ENCODE data around the gene VRK2. TPM values are rescaled to one million over a fixed set of nuclear protein-coding genes. Genes with fewer than 3 reads are reported as not detected.

VRK2 gene
- total RNA-seq, 2 experiments from 2014 or later: 17.2 to 22.7 TPM

GRCh38 chr2:58065248-58065647, 18.6 kb downstream of the VRK2 start:
- H3K4me1 ChIP-seq (ENCODE audit: insufficient read depth, low read length, poor library complexity, severe bottlenecking): no peaks in the 10 kb centered on the region
- no peaks in the 10 kb centered on the region for H3K36me3 ChIP-seq (ENCODE audit: insufficient read depth, low read length)
- no peaks in the 10 kb centered on the region for H3K79me2 ChIP-seq (ENCODE audit: insufficient read depth, low read depth, low read length)
- no peaks in the 10 kb centered on the region for H4K20me1 ChIP-seq (ENCODE audit: insufficient read depth, low read length)
- CTCF ChIA-PET (ENCODE audit: unreplicated experiment): no interaction called here
- no peak overlapping the region for H3K27ac ChIP-seq (ENCODE audit: low read depth, low read length, poor library complexity, severe bottlenecking)
- intact Hi-C loops (cut with micrococcal nuclease; ENCODE audit: unreplicated experiment): no loop called here
- no peak overlapping the region for H3K4me3 ChIP-seq (ENCODE audit: low read depth, low read length, poor library complexity, severe bottlenecking)
- no peaks in the 10 kb centered on the region for H3K9me3 ChIP-seq (ENCODE audit: low read length)
- DNase-seq (ENCODE audit: low spot score): no peak
- POLR2A ChIA-PET: interaction anchor here (0.8 to 0.9 kb wide), 2 partner anchors 11 to 13 kb away, joined by 4 to 5 read pairs; no protein-coding TSS in a partner anchor
- no peak overlapping the region for H3K4me2 ChIP-seq (ENCODE audit: low read length)
- H2AFZ ChIP-seq (ENCODE audit: low read length): no peak overlapping the region
- no peak for TF ChIP-seq CTCF (conservative IDR thresholded peaks at IDR 0.05; ENCODE audit: low read length)
- H3K9me2 ChIP-seq (ENCODE audit: insufficient read depth, low read length): no peaks in the 10 kb centered on the region
- BruUV-seq (replicated peaks): no TSS peak

- DNase-seq (ENCODE audit: low spot score): no peak
- no peaks in the 10 kb centered on the region for H4K20me1 ChIP-seq (ENCODE audit: insufficient read depth, low read length)
- no peaks in the 10 kb centered on the region for H3K9me3 ChIP-seq (ENCODE audit: low read length)
- intact Hi-C loops (cut with micrococcal nuclease; ENCODE audit: unreplicated experiment): loop anchor here (2.0 kb wide), 1 partner anchor 20 kb away; the partner anchor contains the start of gene VRK2
- no peaks in the 10 kb centered on the region for H3K9me2 ChIP-seq (ENCODE audit: insufficient read depth, low read length)
- H3K4me3 ChIP-seq (ENCODE audit: low read depth, low read length, poor library complexity, severe bottlenecking): no peak overlapping the region
- H3K4me1 ChIP-seq (ENCODE audit: insufficient read depth, low read length, poor library complexity, severe bottlenecking): no peaks in the 10 kb centered on the region
- no peak overlapping the region for H2AFZ ChIP-seq (ENCODE audit: low read length)
- H3K27ac ChIP-seq (ENCODE audit: low read depth, low read length, poor library complexity, severe bottlenecking): no peak overlapping the region
- POLR2A ChIA-PET: no interaction called here
- no peak overlapping the region for H3K4me2 ChIP-seq (ENCODE audit: low read length)
- H3K36me3 ChIP-seq (ENCODE audit: insufficient read depth, low read length): no peaks in the 10 kb centered on the region
- H3K79me2 ChIP-seq (ENCODE audit: insufficient read depth, low read depth, low read length): no peaks in the 10 kb centered on the region
- CTCF ChIA-PET (ENCODE audit: unreplicated experiment): no interaction called here
- TF ChIP-seq CTCF (conservative IDR thresholded peaks at IDR 0.05; ENCODE audit: low read length) (no peak), EZH2phosphoT487 (IDR thresholded peaks at IDR 0.05; ENCODE audit: borderline replicate concordance, low read depth, low read length) (no peak)
- no TSS peak for BruUV-seq (replicated peaks)
These were observed 20.4 kb downstream of the VRK2 start for GRCh38 chr2:58067001-58067400.

- TF ChIP-seq EZH2phosphoT487 (IDR thresholded peaks at IDR 0.05; ENCODE audit: borderline replicate concordance, low read depth, low read length): no peak
- TF ChIP-seq CTCF (conservative IDR thresholded peaks at IDR 0.05; ENCODE audit: low read length): no peak
- CTCF ChIA-PET (ENCODE audit: unreplicated experiment): no interaction called here
- no peaks in the 10 kb centered on the region; the same call in 1 of the 2 replicates for H3K36me3 ChIP-seq (ENCODE audit: insufficient read depth, low read length)
- no peak for DNase-seq (ENCODE audit: low spot score)
- H3K79me2 ChIP-seq (ENCODE audit: insufficient read depth, low read depth, low read length): no peaks in the 10 kb centered on the region
- no peaks in the 10 kb centered on the region for H3K9me3 ChIP-seq (ENCODE audit: low read length)
- BruUV-seq (replicated peaks): no TSS peak
- no peaks in the 10 kb centered on the region for H3K4me1 ChIP-seq (ENCODE audit: insufficient read depth, low read length, poor library complexity, severe bottlenecking)
- H3K9me2 ChIP-seq (ENCODE audit: insufficient read depth, low read length): no peaks in the 10 kb centered on the region
- H3K27ac ChIP-seq (ENCODE audit: low read depth, low read length, poor library complexity, severe bottlenecking): no peak overlapping the region
- H4K20me1 ChIP-seq (ENCODE audit: insufficient read depth, low read length): no peaks in the 10 kb centered on the region
- H3K4me2 ChIP-seq (ENCODE audit: low read length): no peak overlapping the region
- POLR2A ChIA-PET: interaction anchor here (1.2 kb wide), 1 partner anchor 24 kb away, joined by 4 read pairs; the partner anchor contains the start of gene VRK2
- H2AFZ ChIP-seq (ENCODE audit: low read length): no peak overlapping the region
- no peak overlapping the region for H3K4me3 ChIP-seq (ENCODE audit: low read depth, low read length, poor library complexity, severe bottlenecking)
- intact Hi-C loops (cut with micrococcal nuclease; ENCODE audit: unreplicated experiment): no loop called here
These were observed 24.2 kb downstream of the VRK2 start for GRCh38 chr2:58070765-58071164.

All from OCI-LY7 (cell line).